Activated CD4-positive, alpha-beta T cell treated with anti-CD3 and anti-CD28 coated beads, Interleukin-2, amount 50 U/mL, for 16 hours (primary cell): ENCODE measurements around the gene NIPAL4.

Experiments
- DNase-seq: peaks from one replicate; pipeline ENCODE4 v3.0.0-alpha.2; 2020

NIPAL4 gene

DNA sequence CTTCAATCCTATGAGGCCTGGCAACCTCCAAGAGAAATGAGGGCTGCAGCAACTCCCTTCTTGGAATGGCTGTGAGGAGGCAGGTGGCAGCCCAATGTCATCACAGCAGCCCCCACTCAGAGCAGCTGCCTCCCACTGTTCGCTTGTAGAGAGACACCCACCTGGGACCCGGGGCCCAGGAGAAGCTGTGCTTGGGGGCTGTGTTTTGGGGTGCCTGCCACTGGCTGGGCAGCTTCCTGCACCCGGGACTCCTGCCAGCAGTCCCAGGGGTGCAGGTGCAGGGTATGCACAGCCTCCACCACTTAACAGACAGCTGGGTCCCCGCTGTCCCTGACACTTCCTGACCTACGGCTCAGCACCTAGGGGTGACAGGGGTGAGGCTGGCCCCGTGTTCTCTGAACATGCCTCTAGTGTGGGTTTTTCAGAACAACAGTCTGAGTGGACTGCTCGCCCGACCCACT is 26.2 kb downstream of the NIPAL4 start:
- no peak for DNase-seq

DNA sequence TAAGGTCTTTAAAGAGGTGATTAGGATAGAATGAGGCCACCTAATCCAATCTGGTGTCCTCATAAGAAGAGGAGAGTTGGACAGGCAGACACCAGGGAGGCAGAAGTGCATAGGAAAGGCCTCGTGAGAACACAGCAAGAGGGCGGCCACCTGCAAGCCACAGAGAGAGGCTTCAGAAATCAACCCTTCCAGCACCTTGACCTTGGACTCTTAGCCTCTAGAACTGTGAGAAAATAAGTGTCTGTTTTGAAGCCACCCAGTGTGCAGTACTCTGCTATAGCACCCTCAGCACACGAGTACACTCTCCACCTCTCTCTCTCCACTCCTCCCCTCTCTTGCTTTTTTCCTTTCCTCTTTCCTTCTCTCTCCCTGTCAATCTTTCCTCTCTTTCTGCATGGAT is 26.8 kb downstream of the NIPAL4 start:
- DNase-seq, result no peak

DNA sequence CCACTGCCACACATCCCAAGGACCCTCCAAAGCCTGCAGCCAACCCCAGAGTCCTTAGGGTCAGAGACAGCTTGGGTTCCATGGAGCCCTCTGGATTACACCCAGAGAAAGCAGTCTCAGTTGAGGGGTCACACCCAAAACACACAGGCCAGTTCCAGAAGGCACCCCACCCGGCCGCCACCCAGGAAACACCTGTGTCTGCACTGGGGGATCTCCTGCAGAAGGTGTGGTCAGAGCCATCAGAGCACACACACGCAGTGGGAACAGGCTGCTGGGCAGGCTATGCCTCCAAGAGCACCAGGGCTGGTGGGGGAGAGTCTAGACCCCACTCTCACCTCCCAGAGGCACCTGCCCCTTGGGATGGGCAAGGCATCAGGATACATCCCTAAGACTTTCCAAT is 27.3 kb downstream of the NIPAL4 start:
- no peak for DNase-seq

DNA sequence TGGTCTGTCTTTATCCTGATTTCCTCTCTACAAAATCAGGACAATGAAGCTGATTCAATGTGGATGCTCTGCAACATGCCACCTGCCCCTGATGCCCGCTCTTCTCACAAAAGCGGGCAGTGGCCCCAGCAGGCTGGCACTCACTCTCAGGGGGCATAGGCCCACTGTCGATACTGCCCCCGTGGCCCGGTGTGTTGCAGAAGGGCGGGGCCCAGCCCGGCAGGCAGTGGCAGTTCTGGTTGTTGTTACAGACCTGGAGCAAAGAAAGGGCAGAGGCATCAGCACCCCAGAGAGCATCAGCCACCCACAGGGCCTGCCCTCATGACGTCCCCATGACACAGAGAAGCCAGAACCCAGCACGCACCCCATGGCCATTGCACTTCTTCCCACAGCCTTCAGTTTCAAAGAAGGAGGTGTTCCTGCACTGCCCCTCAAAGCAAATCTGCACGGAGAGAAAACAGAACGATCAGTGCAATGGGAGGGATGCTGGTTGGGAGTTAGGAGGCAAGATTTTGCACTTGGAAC is 31.5 kb downstream of the NIPAL4 start:
- DNase-seq, result no peak

DNA sequence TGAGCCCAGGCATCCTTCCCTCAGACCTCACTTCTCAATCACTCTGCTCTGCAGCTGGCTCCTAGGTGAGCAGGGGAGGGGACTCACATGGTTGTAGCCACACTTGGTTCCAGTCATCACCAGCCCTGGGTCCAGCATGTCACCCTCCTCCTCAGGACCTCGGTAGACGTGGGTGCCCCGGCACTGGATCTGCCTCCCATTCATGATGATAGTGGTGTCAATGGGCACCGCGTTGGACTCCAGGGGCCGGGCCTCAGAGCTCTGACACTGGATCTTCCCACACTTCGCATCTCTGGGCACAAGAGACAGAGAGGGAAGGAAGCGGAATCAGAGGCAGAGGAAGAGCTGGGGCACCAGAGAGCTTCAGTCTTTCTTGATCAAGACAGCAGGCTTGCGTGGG is 32.9 kb downstream of the NIPAL4 start:
- DNase-seq, result no peak

DNA sequence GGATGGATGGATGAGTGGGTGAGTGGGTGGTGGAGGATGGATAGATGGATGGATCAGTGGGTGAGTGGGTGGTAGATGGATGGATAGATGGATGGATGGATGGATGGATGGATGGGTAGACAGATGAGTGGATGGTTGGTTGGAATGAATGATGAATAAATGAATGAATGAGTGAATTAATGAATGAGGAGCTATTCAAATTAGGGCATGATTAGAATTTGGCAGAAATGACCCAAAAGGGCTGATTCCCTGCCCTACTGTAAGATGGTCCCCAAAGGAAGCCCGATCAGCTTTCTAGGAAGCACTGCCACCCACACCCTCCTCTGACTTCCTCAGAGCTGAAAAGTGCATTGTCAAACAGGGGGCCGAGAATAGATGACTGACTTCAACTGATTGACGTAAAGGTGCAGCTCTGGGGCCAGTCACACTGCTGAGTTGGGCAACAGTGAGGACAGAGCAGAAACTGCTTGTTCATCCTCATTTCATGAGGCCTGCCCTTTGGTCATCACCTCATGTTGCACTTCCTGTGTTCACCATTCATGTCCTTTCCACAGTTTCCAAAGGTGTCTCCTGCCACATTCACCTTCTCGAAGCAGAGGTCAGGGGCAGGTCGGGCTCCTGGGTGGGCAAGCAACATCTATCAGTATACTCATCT is 34.3 kb downstream of the NIPAL4 start:
- no peak for DNase-seq

DNA sequence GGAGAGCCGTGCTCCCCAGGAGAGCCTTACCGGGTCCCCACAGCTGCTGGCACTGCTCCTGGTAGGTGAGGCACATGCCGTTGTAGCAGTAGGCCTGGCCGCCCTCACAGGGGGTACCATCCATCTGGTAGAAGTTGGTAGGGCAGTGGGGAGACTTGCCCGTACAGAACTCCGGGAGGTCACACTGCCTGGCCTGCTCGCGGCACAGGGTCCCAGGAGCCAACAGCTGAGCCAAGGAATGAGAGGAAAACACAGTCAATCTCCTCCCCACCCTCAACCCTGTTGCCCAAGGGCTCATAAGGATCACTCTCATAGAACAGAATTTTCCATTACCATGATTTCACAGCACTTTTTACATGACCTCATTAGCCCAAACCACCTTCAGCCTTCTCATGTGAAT is 36.9 kb downstream of the NIPAL4 start:
- no peak for DNase-seq

DNA sequence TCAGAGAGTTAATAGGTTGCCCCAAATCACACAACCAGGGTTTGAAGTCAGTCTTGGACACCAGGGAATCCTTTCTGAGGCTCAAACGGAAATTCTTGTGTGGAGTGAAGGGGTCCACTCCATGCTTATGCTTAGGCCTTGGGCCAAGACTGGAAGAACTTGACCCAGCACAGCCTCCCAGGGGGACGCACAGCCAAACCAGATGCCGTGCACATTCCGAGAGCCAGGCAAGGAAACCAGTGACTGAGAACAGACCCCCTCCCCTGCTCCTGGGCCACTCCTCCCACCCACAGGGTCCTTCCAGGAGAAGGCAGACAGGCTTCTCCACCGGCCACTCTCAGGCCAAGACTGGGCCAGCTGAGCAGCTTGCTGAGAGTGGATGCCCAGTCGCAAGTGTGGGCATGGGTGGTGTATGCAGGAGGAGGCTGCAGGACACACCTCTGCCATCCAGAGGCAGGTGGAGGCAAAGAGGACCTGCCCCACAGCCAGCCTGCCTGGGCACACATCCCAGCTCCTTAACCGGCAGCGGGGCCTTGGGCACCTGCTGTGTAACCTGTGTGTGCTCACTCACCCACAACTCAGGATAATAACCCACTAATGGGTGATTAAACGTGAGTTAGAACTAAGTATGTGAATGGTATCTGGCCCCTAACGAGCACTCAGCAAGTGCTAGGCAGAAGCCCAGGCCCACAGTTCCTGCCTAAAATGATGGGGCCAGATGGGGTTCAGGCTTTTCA is 38.0 kb downstream of the NIPAL4 start:
- no peak for DNase-seq

DNA sequence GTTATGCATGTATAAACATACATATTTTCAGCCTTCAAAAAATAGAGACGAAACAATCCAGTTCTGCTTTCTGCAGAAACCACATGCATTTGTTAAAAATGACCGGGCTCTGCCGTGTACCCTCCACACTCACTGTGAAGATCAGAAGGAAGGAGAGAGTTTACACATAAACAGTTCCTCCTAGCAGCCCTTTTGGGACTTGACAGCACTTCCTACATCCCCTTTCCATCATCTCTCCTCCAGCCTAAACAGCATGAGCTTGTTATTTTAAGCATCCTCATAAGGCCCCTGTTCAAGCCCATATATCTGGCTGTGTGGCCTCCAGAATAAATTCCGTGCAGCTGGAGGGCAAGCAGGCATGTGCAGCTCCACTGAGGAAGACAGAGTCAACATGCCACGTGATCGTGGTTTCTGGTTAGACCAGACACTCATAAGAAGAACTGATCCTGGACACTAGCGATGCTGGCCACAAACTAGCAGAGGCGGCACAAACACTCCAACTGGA is 42.2 kb downstream of the NIPAL4 start:
- DNase-seq, result peak; percentile 20

DNA sequence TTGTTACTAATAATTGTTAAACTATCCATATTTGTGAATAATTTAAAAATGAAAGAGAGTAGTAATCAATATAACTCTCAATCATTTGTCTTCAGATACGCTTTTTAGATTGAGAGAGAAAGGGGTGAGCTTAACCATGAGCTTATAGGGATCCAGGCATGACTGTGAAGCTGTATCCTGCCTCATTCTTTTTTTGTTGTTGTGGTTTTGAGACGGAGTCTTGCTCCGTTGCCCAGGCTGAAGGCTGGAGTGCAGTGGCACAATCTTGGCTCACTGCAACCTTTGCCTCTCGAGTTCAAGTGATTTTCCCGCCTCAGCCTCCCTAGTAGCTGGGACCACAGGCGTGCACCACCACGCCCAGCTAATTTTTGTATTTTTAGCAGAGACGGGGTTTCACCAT is 44.0 kb downstream of the NIPAL4 start:
- no peak for DNase-seq

DNA sequence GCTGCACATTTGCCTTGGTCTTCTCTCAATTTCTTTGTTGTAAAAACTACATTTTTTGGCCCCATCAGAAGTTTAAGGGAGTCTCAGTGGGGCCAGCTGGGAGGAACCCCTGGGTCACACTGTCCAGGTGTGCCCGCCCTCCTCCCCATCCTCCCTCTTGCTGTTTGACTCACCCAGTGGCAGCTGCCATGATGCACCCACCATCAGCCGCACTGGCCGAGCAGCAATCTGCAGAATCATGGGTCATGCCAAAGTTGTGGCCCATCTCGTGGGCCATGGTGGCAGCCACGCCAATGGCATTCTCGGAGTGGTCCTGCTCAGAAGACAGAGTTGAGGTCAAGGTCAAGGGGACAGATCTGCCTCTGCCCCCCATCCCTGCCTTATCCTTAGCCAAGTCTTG is 45.5 kb downstream of the NIPAL4 start:
- no peak for DNase-seq

DNA sequence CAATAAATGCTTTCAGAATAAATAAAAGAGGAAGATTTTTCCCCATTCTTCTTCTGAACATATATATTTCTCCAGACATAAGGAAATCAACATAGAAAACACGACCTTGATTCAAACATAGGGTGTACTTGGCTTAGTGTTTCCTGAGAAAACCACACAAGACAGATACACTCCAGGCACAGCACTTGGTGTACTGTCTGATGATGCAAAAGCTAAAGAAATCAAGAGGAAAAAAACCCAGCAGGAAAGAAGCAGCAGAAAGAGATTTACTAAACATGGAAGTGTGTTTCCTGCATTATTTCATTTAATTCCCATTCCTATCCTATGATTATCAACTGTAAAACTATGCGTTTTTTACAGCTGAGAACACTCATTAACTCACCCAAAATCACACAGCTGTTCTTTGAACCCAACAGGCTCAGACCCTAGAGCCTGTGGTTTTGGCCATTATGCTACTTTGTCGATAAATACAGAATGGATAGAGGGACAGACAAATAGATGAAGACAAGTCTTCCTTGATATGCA is 46.1 kb downstream of the NIPAL4 start:
- no peak for DNase-seq

DNA sequence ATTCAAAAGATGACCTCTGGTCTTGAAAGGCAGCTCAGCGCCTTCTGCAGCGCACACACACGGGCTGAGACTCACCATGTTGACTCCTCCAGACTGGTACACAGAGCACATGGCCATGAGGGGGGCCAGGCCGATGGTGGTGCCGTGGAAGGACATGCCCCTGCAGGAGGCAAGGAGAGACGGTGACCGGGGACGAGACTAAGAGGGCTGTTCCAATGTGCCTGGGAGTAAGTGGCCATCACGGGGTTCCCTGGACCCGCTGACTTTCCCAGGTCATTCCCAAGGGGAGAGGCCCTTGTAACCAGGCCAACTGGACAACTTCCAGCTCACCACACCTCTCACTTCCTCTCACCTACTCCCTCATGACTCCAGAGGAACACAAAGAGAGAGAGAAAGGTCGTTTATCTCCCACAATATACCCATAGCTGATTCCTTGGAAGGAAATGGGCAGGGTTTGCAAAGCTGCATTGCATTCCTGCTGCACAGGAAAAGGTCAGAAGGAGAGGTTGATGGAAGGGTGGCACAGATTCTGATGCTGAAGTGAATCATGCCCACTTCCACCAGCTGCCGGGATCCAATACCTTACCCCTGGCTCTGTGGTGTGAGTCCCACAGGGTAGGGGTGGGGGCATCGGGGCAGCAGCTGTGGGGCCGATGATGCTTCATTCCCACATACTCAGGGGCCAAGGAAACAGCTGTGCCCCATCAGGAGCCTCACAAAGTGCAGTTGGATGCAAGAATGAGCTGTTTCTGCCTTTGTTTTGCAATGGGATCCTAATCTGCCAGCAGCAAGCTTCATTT is 47.2 kb downstream of the NIPAL4 start:
- no peak for DNase-seq

DNA sequence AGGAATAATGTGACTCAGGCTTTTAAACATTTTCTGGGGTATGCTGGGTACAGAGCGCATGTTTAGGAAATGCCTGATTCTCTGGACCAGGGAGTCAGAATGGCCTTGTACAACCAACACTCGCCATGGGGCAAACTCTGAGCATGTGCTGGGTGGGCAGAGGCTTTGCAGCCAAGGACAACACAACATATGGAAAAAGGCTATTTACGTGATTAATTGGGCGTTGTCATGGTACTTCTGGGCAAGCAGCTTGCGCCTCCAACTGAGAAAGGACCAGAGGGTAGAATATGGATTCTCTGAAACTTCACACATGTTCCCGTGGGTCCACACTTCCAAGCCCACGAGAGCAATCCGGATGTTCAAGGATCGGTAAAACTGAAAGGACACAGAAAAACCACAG is 49.1 kb downstream of the NIPAL4 start:
- DNase-seq, result no peak

DNA sequence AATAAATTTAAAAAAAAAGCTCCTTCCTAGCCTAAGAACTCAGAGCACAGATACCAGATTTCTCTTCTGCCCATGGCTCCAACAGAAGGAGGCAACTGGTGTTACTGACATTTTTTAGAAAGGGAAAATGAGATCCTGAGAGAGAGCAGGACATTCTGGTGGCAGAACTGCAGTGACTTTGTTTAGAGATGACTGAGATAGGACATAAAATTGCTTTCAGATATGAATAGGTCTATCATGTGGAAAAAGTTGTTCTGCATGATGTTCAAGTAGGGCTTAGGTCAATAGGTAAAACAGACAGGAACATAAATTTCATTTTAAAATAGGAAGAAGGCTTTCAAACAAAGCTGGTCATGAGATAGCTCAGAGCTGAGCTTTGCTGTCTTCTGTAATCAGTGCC is 49.6 kb downstream of the NIPAL4 start:
- no peak for DNase-seq

DNA sequence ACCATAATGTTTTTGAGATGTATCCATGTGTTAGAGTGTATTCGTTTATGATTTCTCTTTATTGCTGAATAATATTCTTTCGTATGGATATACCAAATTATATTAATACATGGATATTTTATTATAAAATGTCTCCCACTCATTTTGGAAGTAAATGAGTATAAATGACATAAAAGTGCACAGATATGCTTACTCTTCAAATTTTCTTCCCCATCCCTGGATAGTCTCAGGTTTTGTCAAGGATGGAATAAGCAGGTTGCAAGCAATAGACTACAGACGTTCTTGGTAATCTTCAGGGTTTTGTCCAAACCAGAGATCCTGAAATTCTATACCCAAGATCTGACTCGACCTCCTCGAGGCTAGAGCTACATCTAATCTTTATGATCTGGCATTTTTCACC is 50.7 kb downstream of the NIPAL4 start:
- DNase-seq, result no peak

DNA sequence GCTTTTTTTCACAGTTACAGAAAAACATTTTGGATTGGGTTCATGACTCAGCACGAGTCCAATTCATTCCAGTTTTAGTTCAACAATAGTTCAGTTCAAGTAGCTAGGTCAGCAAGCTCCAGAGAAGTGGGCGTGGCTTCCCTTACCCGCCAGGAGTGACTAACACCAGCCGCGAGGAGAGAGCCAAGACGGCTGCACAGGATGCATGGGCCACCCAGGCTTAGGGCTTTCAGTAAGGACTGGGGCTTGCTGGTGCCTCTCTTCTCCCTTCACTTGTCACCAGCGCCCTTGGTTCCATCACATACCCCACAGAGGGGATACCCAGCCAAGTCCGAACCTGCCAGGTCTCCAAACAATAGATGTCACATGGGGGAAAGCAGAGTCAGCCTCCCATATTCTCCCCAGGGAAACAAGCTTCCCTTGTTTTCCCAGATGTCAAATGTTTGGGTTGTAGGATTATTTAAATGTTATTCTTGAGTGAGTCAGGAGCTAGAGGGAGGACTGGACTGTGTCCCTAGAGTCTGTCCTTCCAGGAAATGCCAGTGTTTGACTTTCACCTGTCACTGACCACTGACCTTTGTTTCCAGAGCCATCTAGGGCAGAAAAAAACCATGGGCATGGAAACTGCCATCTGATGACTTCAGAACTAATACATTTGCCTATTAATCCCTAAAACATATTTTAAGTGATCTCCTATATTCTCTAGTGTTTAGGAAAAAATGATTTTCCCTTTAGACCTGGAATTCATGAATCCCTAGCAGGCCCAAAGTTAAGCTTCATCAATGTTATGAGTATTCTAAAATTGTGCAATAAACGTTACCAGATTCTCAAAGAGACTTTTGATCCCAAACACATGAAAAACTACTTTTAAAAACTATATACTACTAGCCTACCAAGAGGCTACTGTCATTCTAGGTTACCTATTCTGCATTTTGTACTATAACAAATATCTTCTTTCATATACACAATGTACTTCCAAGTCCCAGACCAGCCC is 51.9 kb downstream of the NIPAL4 start:
- peak; percentile 64 for DNase-seq

DNA sequence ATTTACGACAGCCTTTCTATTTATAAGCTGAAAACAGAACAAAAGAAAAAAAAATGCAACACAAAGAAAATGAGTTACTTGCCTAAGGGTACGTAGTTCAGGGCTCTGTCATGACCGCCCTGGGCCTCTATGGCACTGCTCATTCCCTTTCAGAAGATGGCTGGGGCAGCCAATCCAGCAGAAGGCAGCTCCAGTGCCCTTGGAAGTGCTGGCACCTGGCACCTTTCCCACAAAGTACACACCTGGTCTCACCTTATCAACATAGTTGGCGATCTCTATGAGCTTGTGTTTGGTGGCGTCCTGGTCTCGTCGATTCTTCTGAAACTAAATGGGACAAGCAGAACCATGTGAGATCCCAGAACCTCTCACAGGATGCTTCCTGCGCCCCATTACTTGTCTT is 53.2 kb downstream of the NIPAL4 start:
- DNase-seq, result no peak

DNA sequence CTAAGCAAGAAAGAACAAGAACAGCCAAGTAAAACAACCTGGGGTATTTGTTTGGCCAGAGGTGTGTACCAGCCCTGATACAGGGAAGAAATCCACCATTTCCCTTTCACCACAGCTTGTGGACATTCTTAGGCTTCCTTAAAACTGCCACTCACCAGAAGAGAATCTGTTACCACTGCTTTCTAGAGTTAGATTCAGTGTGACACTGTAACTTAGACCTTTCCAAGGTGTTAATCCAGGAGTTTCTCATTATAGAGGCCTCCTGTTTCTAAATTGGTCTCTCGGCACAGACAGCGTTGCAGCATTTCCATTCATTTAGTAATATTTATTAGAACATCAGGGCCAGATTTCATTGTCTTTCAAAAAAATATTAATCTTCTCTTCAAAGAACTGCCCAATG is 55.0 kb downstream of the NIPAL4 start:
- no peak for DNase-seq

DNA sequence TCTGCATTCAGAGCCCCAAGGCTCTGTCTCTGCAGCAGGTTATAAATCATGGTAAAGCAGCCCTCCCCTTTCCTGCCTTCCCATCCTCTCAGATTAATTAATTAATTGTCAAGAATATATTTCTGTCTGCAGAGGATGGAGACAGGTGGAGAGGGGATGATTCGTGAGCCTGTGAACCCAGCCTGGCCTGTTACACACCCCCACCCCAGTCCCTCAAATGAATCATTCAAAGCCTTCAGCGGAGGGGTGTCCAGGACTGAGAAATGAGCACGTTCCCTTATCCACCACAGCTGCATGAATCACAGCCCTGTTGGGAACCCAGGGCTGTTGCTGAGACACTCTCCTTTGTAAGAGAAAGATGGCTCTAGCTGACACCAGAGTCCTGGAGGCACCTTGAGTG is 56.0 kb downstream of the NIPAL4 start:
- peak; percentile 27 for DNase-seq

DNA sequence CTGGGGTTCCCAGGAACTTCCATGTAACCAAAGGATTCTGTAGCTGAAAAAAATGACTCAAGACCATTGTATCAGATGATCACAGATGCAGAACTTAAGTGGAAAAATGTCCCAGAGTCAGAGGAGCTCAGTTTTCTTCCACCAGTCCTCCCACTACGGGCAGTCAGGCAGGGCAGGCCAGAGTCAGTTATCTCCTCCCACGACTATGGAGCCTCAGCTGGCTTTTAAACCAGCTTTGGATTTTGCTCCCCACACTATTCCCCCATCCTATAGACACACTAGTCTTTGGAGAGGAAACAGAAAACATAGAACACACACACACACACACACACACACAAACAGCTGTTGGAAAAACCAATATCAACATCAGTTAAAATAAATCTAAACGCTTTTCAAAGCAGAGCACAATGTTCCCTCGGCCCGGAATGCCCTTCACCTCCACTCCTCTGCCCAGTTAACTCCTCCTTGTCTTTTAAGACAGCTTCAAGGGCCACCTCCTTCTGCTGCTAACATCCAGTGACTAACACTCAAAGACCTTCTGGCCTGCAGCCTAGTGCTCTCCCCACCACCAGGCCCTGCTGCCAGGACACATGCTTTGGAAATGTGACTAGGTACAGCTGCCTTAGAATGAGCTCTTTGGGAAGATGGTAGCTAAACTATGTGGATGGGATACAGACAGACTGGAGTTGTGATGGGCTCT is 56.8 kb downstream of the NIPAL4 start:
- no peak for DNase-seq
